ENCODE data around the gene PKDREJ. TPM values are rescaled to one million over a fixed set of nuclear protein-coding genes. Genes with fewer than 3 reads are reported as not detected.

The PKDREJ gene
- total RNA-seq, 1 donor from 2014 or later: not detected

- DNase-seq (ENCODE audit: low spot score): no peak
- Mint-ChIP-seq H3K9me3 (ENCODE audit: unreplicated experiment) (no peaks in the 10 kb centered on the region), H3K27me3 (ENCODE audit: unreplicated experiment) (peaks cover 3% of the 10 kb centered on the region), H3K4me3 (ENCODE audit: unreplicated experiment) (no peak overlapping the region), H3K4me1 (ENCODE audit: unreplicated experiment) (no peaks in the 10 kb centered on the region), H3K27ac (ENCODE audit: unreplicated experiment) (no peak overlapping the region), H3K36me3 (ENCODE audit: low read depth, unreplicated experiment) (peaks cover 8% of the 10 kb centered on the region)
- no peak for TF ChIP-seq CTCF (IDR thresholded peaks at IDR 0.05; ENCODE audit: unreplicated experiment)
These were observed 23.7 kb downstream of the PKDREJ start for GRCh38 chr22:46239261-46240048.

GRCh38 chr22:46238541-46238940 is 24.6 kb downstream of the PKDREJ start:
- Mint-ChIP-seq H3K4me3 (ENCODE audit: unreplicated experiment) (no peak overlapping the region), H3K9me3 (ENCODE audit: unreplicated experiment) (no peaks in the 10 kb centered on the region), H3K27me3 (ENCODE audit: unreplicated experiment) (no peaks in the 10 kb centered on the region), H3K36me3 (ENCODE audit: low read depth, unreplicated experiment) (peaks cover 8% of the 10 kb centered on the region), H3K27ac (ENCODE audit: unreplicated experiment) (no peak overlapping the region), H3K4me1 (ENCODE audit: unreplicated experiment) (no peaks in the 10 kb centered on the region)
- DNase-seq (ENCODE audit: low spot score): no peak
- no peak for TF ChIP-seq CTCF (IDR thresholded peaks at IDR 0.05; ENCODE audit: unreplicated experiment)

DNA sequence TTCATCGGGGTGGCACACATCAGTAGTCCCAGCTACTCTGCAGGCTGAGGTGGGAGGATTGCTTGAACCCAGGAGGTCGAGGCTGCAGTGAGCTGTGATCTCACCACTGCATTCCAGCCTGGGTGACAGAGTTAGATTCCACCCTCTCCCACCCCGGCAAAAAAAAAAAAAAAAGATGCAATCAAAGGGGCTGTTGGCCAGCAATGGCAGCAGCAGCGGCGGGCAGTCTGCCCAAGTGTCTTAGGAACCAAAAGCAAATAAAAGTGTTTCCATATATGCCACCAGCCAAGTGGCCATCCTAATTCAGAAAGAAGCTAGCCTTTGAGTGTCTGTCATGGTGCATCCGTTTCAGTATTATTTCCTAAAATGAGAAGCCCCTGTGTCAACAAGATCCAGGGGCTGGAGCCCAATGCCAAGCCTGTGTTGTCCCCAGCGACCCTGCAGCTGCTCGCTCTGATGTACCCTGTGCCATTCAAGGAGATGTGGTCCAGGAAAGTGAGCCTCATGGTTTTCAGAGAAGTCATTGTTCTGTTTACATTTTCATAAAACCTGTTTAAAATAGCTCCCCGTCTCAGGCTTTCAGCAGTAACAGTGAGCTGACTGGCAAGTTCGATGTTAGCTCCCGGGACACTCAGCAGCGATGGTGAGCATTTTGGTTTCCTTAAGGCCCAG is 25.6 kb downstream of the PKDREJ start:
- DNase-seq (ENCODE audit: low spot score): no peak
- Mint-ChIP-seq H3K4me1 (ENCODE audit: unreplicated experiment) (no peaks in the 10 kb centered on the region), H3K27me3 (ENCODE audit: unreplicated experiment) (no peaks in the 10 kb centered on the region), H3K36me3 (ENCODE audit: low read depth, unreplicated experiment) (peaks cover 8% of the 10 kb centered on the region), H3K4me3 (ENCODE audit: unreplicated experiment) (peak overlapping the region; percentile 15), H3K27ac (ENCODE audit: unreplicated experiment) (no peak overlapping the region), H3K9me3 (ENCODE audit: unreplicated experiment) (no peaks in the 10 kb centered on the region)
- no peak for TF ChIP-seq CTCF (IDR thresholded peaks at IDR 0.05; ENCODE audit: unreplicated experiment)

DNA sequence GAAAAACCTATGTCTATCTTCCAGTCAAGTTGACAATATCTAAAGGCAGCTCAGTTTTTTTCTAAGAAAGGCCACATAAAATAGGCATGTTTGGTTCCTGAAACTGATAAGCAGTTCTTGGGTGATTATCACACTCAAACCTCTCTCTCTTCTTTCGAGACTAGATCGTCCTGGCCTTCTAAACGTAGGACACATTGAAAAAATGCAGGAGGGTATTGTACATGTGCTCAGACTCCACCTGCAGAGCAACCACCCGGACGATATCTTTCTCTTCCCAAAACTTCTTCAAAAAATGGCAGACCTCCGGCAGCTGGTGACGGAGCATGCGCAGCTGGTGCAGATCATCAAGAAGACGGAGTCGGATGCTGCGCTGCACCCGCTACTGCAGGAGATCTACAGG is 28.2 kb downstream of the PKDREJ start:
- no peak for DNase-seq (ENCODE audit: low spot score)
- no peak overlapping the region for H3K27ac Mint-ChIP-seq (ENCODE audit: unreplicated experiment)
- H3K36me3 Mint-ChIP-seq (ENCODE audit: low read depth, unreplicated experiment): peaks cover 8% of the 10 kb centered on the region
- H3K9me3 Mint-ChIP-seq (ENCODE audit: unreplicated experiment): no peaks in the 10 kb centered on the region
- H3K27me3 Mint-ChIP-seq (ENCODE audit: unreplicated experiment): no peaks in the 10 kb centered on the region
- TF ChIP-seq CTCF (IDR thresholded peaks at IDR 0.05; ENCODE audit: unreplicated experiment): no peak
- no peak overlapping the region for H3K4me3 Mint-ChIP-seq (ENCODE audit: unreplicated experiment)
- H3K4me1 Mint-ChIP-seq (ENCODE audit: unreplicated experiment): no peaks in the 10 kb centered on the region

DNA sequence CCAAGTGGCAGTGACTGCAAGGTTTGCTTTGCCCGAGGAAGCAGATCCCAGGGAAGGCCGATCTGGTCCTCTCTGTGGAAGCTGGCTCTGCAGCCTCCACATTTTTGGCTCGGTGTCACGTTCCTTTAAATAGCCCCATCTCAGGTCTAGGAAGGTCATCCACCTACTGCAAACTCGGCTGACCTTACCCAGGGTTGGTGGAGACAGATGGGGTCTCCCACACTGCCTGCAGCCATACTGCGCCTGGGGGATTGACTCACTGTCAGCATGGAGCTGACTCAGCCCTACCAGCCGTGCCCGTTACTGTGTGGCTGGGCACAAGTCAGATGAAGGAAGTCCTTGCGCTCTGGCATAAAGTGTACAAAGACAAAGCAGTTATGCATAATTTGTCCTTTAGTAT is 29.9 kb downstream of the PKDREJ start:
- H3K4me1 Mint-ChIP-seq (ENCODE audit: unreplicated experiment): no peaks in the 10 kb centered on the region
- no peak overlapping the region for H3K4me3 Mint-ChIP-seq (ENCODE audit: unreplicated experiment)
- no peaks in the 10 kb centered on the region for H3K27me3 Mint-ChIP-seq (ENCODE audit: unreplicated experiment)
- no peaks in the 10 kb centered on the region for H3K9me3 Mint-ChIP-seq (ENCODE audit: unreplicated experiment)
- H3K27ac Mint-ChIP-seq (ENCODE audit: unreplicated experiment): no peak overlapping the region
- no peak for DNase-seq (ENCODE audit: low spot score)
- H3K36me3 Mint-ChIP-seq (ENCODE audit: low read depth, unreplicated experiment): peaks cover 5% of the 10 kb centered on the region
- TF ChIP-seq CTCF (IDR thresholded peaks at IDR 0.05; ENCODE audit: unreplicated experiment): no peak
